Measurements from ENCODE around the gene SLC38A9.

Gene SLC38A9

GRCh38 chr5:55577353-55578060 is 134.6 kb downstream of the SLC38A9 start:
- H3K4me3 ChIP-seq (ENCODE audit: low read length), result no peak overlapping the region
- H3K4me1 ChIP-seq (ENCODE audit: control insufficient read depth, insufficient read depth, low read length), result peaks cover 37% of the 10 kb centered on the region
- no peaks in the 10 kb centered on the region for H3K27me3 ChIP-seq (replicated peaks; ENCODE audit: control insufficient read depth, insufficient read depth, low read length)
- H3K9ac ChIP-seq (ENCODE audit: low read length), result peak overlapping the region; percentile 73
- H3K9me3 ChIP-seq (ENCODE audit: control insufficient read depth, low read length), result no peaks in the 10 kb centered on the region
- DNase-seq (ENCODE audit: low read depth), result no peak
- no peaks in the 10 kb centered on the region for H3K36me3 ChIP-seq (ENCODE audit: control insufficient read depth, insufficient read depth, low read length, severe bottlenecking)

DNA sequence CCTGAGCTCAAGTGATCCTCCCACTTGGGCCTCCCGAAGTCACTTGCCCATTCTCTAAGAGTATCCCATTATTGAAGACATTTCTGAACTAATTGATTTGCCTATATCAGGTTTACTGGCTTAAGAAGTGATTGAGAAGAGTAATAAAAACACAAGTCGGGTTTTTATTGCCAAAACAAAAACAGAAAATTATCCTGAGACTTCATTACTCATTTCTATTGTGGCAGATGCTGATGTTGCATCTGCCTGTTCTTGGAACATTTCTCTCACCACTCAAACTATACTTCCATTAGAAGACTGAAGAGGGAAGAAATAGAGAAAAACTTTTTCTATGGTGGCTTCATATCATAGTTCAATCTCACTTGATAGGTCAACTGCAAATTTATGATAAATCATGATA is 135.5 kb downstream of the SLC38A9 start:
- no peaks in the 10 kb centered on the region for H3K9me3 ChIP-seq (ENCODE audit: control insufficient read depth, low read length)
- H3K4me1 ChIP-seq (ENCODE audit: control insufficient read depth, insufficient read depth, low read length), result peaks cover 37% of the 10 kb centered on the region
- no peaks in the 10 kb centered on the region for H3K36me3 ChIP-seq (ENCODE audit: control insufficient read depth, insufficient read depth, low read length, severe bottlenecking)
- no peak for DNase-seq (ENCODE audit: low read depth)
- peak overlapping the region; percentile 3 for H3K4me3 ChIP-seq (ENCODE audit: low read length)
- H3K27me3 ChIP-seq (replicated peaks; ENCODE audit: control insufficient read depth, insufficient read depth, low read length), result no peaks in the 10 kb centered on the region
- H3K9ac ChIP-seq (ENCODE audit: low read length), result peak overlapping the region; percentile 73

All from adipocyte (in vitro differentiated cells).